IMR-90 (cell line): ENCODE results near the gene TRAPPC5. TPM values are rescaled to one million over a fixed set of nuclear protein-coding genes. Genes with fewer than 3 reads are reported as not detected.

Experiments used
- ATAC-seq: fragments of 200-7000 bp; cut with Tn5 transposase; 2 replicates; pipeline ENCODE4 v1.9.1; 2020; ENCODE audit warnings: low read depth, mild to moderate bottlenecking, moderate library complexity
- BruUV-seq: library from RNA; stranded (reverse); fragments of 400-500 nt; replicated peaks from 2 replicates; lab custom pipeline; 2021; lab: Mats Ljungman, UMichigan
- CTCF ChIA-PET: fragments of 300-600 bp; formaldehyde crosslinking; extraction: SDS; loops from one replicate; lab custom pipeline; 2021; ENCODE audit warnings: antibody characterized with exemption; lab: Yijun Ruan, JAX
- POLR2A ChIA-PET: fragments of 300-600 bp; sonication (Branson Sonifier 250); formaldehyde crosslinking; loops from one replicate; lab custom pipeline; 2022; ENCODE audit warnings: antibody characterized with exemption; ENCODE audit not compliant: unreplicated experiment; lab: Charles Lee
- DNase-seq: peaks from one replicate; pipeline ENCODE4 v3.0.0; 2013
- H2AFZ ChIP-seq: replicated peaks from 2 replicates; pipeline ENCODE3; 2013; ENCODE audit warnings: low read length, mild to moderate bottlenecking; ENCODE audit not compliant: poor library complexity
- H2AK5ac ChIP-seq: 2 replicates; pipeline ENCODE4 v1.6.1; 2013; ENCODE audit warnings: low read depth, low read length, inconsistent platforms
- H2AK9ac ChIP-seq: replicated peaks from 2 replicates; pipeline ENCODE3; 2013; ENCODE audit warnings: mild to moderate bottlenecking, low read depth, low read length, moderate library complexity; ENCODE audit not compliant: poor library complexity
- H2BK120ac ChIP-seq: 2 replicates; pipeline ENCODE4 v1.6.1; 2013; ENCODE audit warnings: low read depth, low read length, inconsistent platforms
- H2BK15ac ChIP-seq: 3 replicates; pipeline ENCODE4 v1.6.1; 2013; ENCODE audit warnings: low read depth, low read length, inconsistent platforms
- H2BK20ac ChIP-seq: 2 replicates; pipeline ENCODE4 v1.6.1; 2013; ENCODE audit warnings: low read depth, mild to moderate bottlenecking, inconsistent platforms, low read length, moderate library complexity
- H2BK5ac ChIP-seq: 2 replicates; pipeline ENCODE4 v1.6.1; 2013; ENCODE audit warnings: mild to moderate bottlenecking, low read depth, low read length, inconsistent platforms; ENCODE audit not compliant: poor library complexity, severe bottlenecking
- H3K14ac ChIP-seq: replicated peaks from 2 replicates; pipeline ENCODE4 v1.6.1; 2013; ENCODE audit warnings: low read depth, low read length, inconsistent platforms
- H3K18ac ChIP-seq: 2 replicates; pipeline ENCODE4 v1.6.1; 2013; ENCODE audit warnings: low read depth, low read length, control low read depth
- H3K23ac ChIP-seq: 2 replicates; pipeline ENCODE4 v1.6.1; 2013; ENCODE audit warnings: low read depth, low read length, inconsistent platforms
- H3K27ac ChIP-seq: 2 replicates; pipeline ENCODE4 v1.5.1; 2013; ENCODE audit warnings: mild to moderate bottlenecking, control low read depth, low read length; ENCODE audit not compliant: insufficient read depth
- H3K27me3 ChIP-seq: 2 replicates; pipeline ENCODE4 v1.6.1; 2013; ENCODE audit warnings: low read length; ENCODE audit not compliant: control insufficient read depth, insufficient read depth
- H3K36me3 ChIP-seq: 2 replicates; pipeline ENCODE4 v1.6.1; 2013; ENCODE audit warnings: low read length, mixed read lengths; ENCODE audit not compliant: control insufficient read depth, insufficient read depth
- H3K4ac ChIP-seq: 2 replicates; pipeline ENCODE4 v1.6.1; 2013; ENCODE audit warnings: low read depth, low read length, inconsistent platforms
- H3K4me1 ChIP-seq: 2 replicates; pipeline ENCODE4 v1.6.1; 2013; ENCODE audit warnings: low read length, mixed read lengths; ENCODE audit not compliant: control insufficient read depth, insufficient read depth
- H3K4me2 ChIP-seq: 2 replicates; pipeline ENCODE4 v1.6.1; 2013; ENCODE audit warnings: low read depth, mild to moderate bottlenecking, control low read depth, low read length, moderate library complexity
- H3K4me3 ChIP-seq: 2 replicates; pipeline ENCODE4 v1.5.1; 2013; ENCODE audit warnings: low read depth, mild to moderate bottlenecking, control low read depth, low read length, moderate library complexity; ENCODE audit not compliant: insufficient read depth
- H3K56ac ChIP-seq: 2 replicates; pipeline ENCODE4 v1.6.1; 2013; ENCODE audit warnings: low read length, inconsistent platforms; ENCODE audit not compliant: insufficient read depth; ENCODE audit errors: extremely low read depth
- H3K79me1 ChIP-seq, 2 experiments: 2 replicates each; pipeline ENCODE4 v1.6.1; 2013; ENCODE audit warnings: low read length in 2 of 2, inconsistent platforms in 1 of 2, low read depth in 1 of 2
- H3K9ac ChIP-seq: 2 replicates; pipeline ENCODE4 v1.6.1; 2013; ENCODE audit warnings: low read depth, low read length, control low read depth
- H3K9me1 ChIP-seq: 2 replicates; pipeline ENCODE4 v1.6.1; 2013; ENCODE audit warnings: low read length, inconsistent platforms; ENCODE audit not compliant: insufficient read depth
- H3K9me3 ChIP-seq: 2 replicates; pipeline ENCODE4 v1.6.1; 2013; ENCODE audit warnings: low read length; ENCODE audit not compliant: control insufficient read depth, insufficient read depth
- H4K20me1 ChIP-seq: 2 replicates; pipeline ENCODE4 v1.6.1; 2013; ENCODE audit warnings: low read length, inconsistent platforms; ENCODE audit not compliant: insufficient read depth
- H4K5ac ChIP-seq: 2 replicates; pipeline ENCODE4 v1.6.1; 2013; ENCODE audit warnings: mild to moderate bottlenecking, low read depth, low read length, control low read depth
- H4K8ac ChIP-seq, 2 experiments: 2 replicates each; pipeline ENCODE4 v1.6.1; 2013; ENCODE audit warnings: low read depth in 2 of 2, low read length in 2 of 2, control low read depth in 1 of 2, inconsistent platforms in 1 of 2
- H4K91ac ChIP-seq: 2 replicates; pipeline ENCODE4 v1.6.1; 2013; ENCODE audit warnings: low read depth, low read length, inconsistent platforms; ENCODE audit not compliant: insufficient read depth
- BHLHE40 ChIP-seq: fragments of 150-350 bp; IDR thresholded peaks from 2 replicates; pipeline ENCODE4 v1.6.1; 2016; ENCODE audit warnings: mild to moderate bottlenecking, low read depth, low read length
- CEBPB ChIP-seq: IDR thresholded peaks from 2 replicates; pipeline ENCODE4 v1.6.1; 2012; ENCODE audit warnings: low read depth, low read length, improper control_type of control experiment
- CHD1 ChIP-seq: IDR thresholded peaks from 2 replicates; pipeline ENCODE4 v1.6.1; 2012; ENCODE audit warnings: low read depth, low read length, improper control_type of control experiment
- CTCF ChIP-seq: conservative IDR thresholded peaks from 2 replicates; pipeline ENCODE4 v1.5.1; 2012; ENCODE audit warnings: mild to moderate bottlenecking, low read depth, low read length, improper control_type of control experiment
- ELK1 ChIP-seq: fragments of 150-350 bp; IDR thresholded peaks from 2 replicates; pipeline ENCODE4 v1.6.1; 2016; ENCODE audit warnings: low read depth, mild to moderate bottlenecking, low read length, moderate library complexity, borderline replicate concordance
- FOS ChIP-seq: fragments of 150-350 bp; IDR thresholded peaks from 2 replicates; pipeline ENCODE4 v1.6.1; 2016; ENCODE audit warnings: low read depth, low read length
- MAFK ChIP-seq: IDR thresholded peaks from 2 replicates; pipeline ENCODE4 v1.6.1; 2012; ENCODE audit warnings: low read depth, low read length, improper control_type of control experiment
- MAZ ChIP-seq: IDR thresholded peaks from 2 replicates; pipeline ENCODE4 v1.6.1; 2012; ENCODE audit warnings: low read depth, mild to moderate bottlenecking, low read length, improper control_type of control experiment, moderate library complexity, borderline replicate concordance
- MXI1 ChIP-seq: IDR thresholded peaks from 2 replicates; pipeline ENCODE4 v1.6.1; 2012; ENCODE audit warnings: low read depth, mild to moderate bottlenecking, low read length, moderate library complexity, borderline replicate concordance
- POLR2A ChIP-seq: IDR thresholded peaks from 2 replicates; pipeline ENCODE4 v1.6.1; 2012; ENCODE audit warnings: mild to moderate bottlenecking, low read depth, low read length
- RAD21 ChIP-seq: IDR thresholded peaks from 2 replicates; pipeline ENCODE4 v1.6.1; 2012; ENCODE audit warnings: low read length, improper control_type of control experiment
- RCOR1 ChIP-seq: IDR thresholded peaks from 2 replicates; pipeline ENCODE4 v1.6.1; 2012; ENCODE audit warnings: mild to moderate bottlenecking, low read length, improper control_type of control experiment; ENCODE audit not compliant: insufficient replicate concordance
- RFX5 ChIP-seq: IDR thresholded peaks from 2 replicates; pipeline ENCODE4 v1.8.0; 2012; ENCODE audit warnings: low read depth, mild to moderate bottlenecking, low read length, moderate library complexity
- SMC3 ChIP-seq: fragments of 150-350 bp; IDR thresholded peaks from 2 replicates; pipeline ENCODE4 v1.6.1; 2016; ENCODE audit warnings: low read depth, mild to moderate bottlenecking, antibody characterized with exemption, low read length, moderate library complexity
- USF2 ChIP-seq: fragments of 150-350 bp; IDR thresholded peaks from 2 replicates; pipeline ENCODE4 v1.6.1; 2017; ENCODE audit warnings: mild to moderate bottlenecking, antibody characterized with exemption, low read length, low read depth
- WGBS, 2 experiments: methylation state at CpG; one replicate each; pipeline versions ENCODE4 v1.1.5 to v1.1.7; 2013; ENCODE audit warnings: missing lambda C conversion rate in 2 of 2; ENCODE audit not compliant: insufficient read length in 1 of 2; ENCODE audit errors: extremely low coverage in 2 of 2; 5-methylcytosine and 5-hydroxymethylcytosine counted together
- dilution Hi-C: fragments of 300-500 bp; cut with HindIII; formaldehyde crosslinking; loops from one replicate; pipeline ENCODE4 v1.14.3; 2018; ENCODE audit warnings: low sequenced_read_pairs; ENCODE audit not compliant: unreplicated experiment
- in situ Hi-C: fragments of 300-500 bp; cut with MboI; formaldehyde crosslinking; loops from 3 replicates; pipeline ENCODE4 v1.14.3; 2019; ENCODE audit warnings: low sequenced_read_pairs, inconsistent platforms, mixed read lengths
- intact Hi-C: fragments of 100-400 bp; cut with micrococcal nuclease; formaldehyde crosslinking; loops from 2 replicates; pipeline ENCODE4 v1.10.0; 2022
- polyA plus RNA-seq, 3 experiments: library from polyadenylated mRNA; depleted of rRNA; stranded (reverse); fragments of >200 nt; gene quantifications; 2 replicates each; pipeline ENCODE4 v1.2.3, GENCODE V29; 2012; ENCODE audit warnings: low replicate concordance in 1 of 3
- total RNA-seq: library from RNA; depleted of rRNA; stranded (reverse); fragments of >200 nt; gene quantifications from 2 replicates; pipeline ENCODE4 v1.2.3, GENCODE V29; 2012

Gene TRAPPC5
- total and polyA plus RNA-seq, 2 of the 4 experiments (the other 2 are of a cell fraction), result 54.7 to 109 TPM

GRCh38 chr19:7732045-7732444, 51.4 kb downstream of the TRAPPC5 start, which contains the start of gene CLEC4G:
CLEC4G (minus strand) TSS chr19:7732110; CDS start chr19:7732102, 8 bp downstream.
- no peak within 1 kb of the TSS for H3K18ac ChIP-seq
- intact Hi-C loops, result no loop called here
- no peak within 1 kb of the TSS for H3K9ac ChIP-seq
- H3K56ac ChIP-seq, result no peak within 1 kb of the TSS
- no peaks in the 10 kb centered on the region for H3K79me1 ChIP-seq
- ATAC-seq, result no peak
- H2AK9ac ChIP-seq, result no peak within 1 kb of the TSS
- H3K27me3 ChIP-seq, result peaks cover 48% of the 10 kb centered on the region
- TF ChIP-seq BHLHE40, result no peak
- TF ChIP-seq RAD21, result no peak
- no peak for TF ChIP-seq RFX5
- TF ChIP-seq POLR2A, result no peak
- TF ChIP-seq ELK1, result no peak
- TF ChIP-seq CHD1, result no peak
- no peak for TF ChIP-seq SMC3
- no peak for TF ChIP-seq USF2
- TF ChIP-seq CTCF, result no peak
- no peak for TF ChIP-seq CEBPB
- TF ChIP-seq MAFK, result no peak
- no peak for TF ChIP-seq RCOR1
- no peak for TF ChIP-seq MXI1
- TF ChIP-seq MAZ, result no peak
- TF ChIP-seq FOS, result no peak
- H2BK5ac ChIP-seq, result no peak within 1 kb of the TSS
- dilution Hi-C loops, result no loop called here
- no peak within 1 kb of the TSS for H2AK5ac ChIP-seq
- H3K4me1 ChIP-seq, result no peaks in the 10 kb centered on the region
- ChIA-PET POLR2A (no interaction called here), CTCF (no interaction called here)
- H2BK20ac ChIP-seq, result no peak within 1 kb of the TSS
- WGBS, 2 experiments, result 71% methylated on average over 6 of the region's 9 CpGs; no CpG with 5 or more reads in 1 of the 2 experiments
- no peak within 1 kb of the TSS for H4K8ac ChIP-seq
- BruUV-seq, result no TSS peak
- H3K14ac ChIP-seq, result no peak within 1 kb of the TSS
- in situ Hi-C loops, result no loop called here
- peak within 1 kb of the TSS; percentile 23 for H2AFZ ChIP-seq
- H3K27ac ChIP-seq, result no peak within 1 kb of the TSS
- H4K91ac ChIP-seq, result no peak within 1 kb of the TSS
- no peaks in the 10 kb centered on the region for H3K9me1 ChIP-seq
- no peak within 1 kb of the TSS for H3K4ac ChIP-seq
- no peaks in the 10 kb centered on the region for H4K20me1 ChIP-seq
- H3K36me3 ChIP-seq, result no peaks in the 10 kb centered on the region
- no peak for DNase-seq
- H3K23ac ChIP-seq, result no peak within 1 kb of the TSS
- H2BK120ac ChIP-seq, result no peak within 1 kb of the TSS
- no peak within 1 kb of the TSS for H3K4me3 ChIP-seq
- no peak within 1 kb of the TSS for H2BK15ac ChIP-seq
- H3K4me2 ChIP-seq, result no peak within 1 kb of the TSS
- no peak within 1 kb of the TSS for H4K5ac ChIP-seq
- H3K9me3 ChIP-seq, result no peaks in the 10 kb centered on the region
